SJCRH30 (cell line): ENCODE results near the gene COL25A1. TPM values are rescaled to one million over a fixed set of nuclear protein-coding genes. Genes with fewer than 3 reads are reported as not detected.
A peak's percentile ranks its signal among the peaks of the same experiment; 100 is the strongest.

Experiments
- DNase-seq, 2 experiments: peaks; one replicate each; pipeline ENCODE4 v3.0.0-alpha.2; 2015 to 2020
- H3K27ac ChIP-seq: fragments of 250-450 bp; sonication (Bioruptor Pico); 2 replicates; pipeline ENCODE4 v1.5.1; 2020; ENCODE audit warnings: mild to moderate bottlenecking, moderate library complexity
- H3K27me3 ChIP-seq: fragments of 250-450 bp; sonication (Bioruptor Pico); 2 replicates; pipeline ENCODE4 v1.5.1; 2020; ENCODE audit warnings: mild to moderate bottlenecking, moderate library complexity
- H3K36me3 ChIP-seq: fragments of 250-450 bp; sonication (Bioruptor Pico); 2 replicates; pipeline ENCODE4 v1.5.1; 2020; ENCODE audit warnings: mild to moderate bottlenecking, moderate library complexity
- H3K4me1 ChIP-seq: fragments of 250-450 bp; sonication (Bioruptor Pico); 2 replicates; pipeline ENCODE4 v1.5.1; 2020; ENCODE audit warnings: mild to moderate bottlenecking, moderate library complexity
- H3K4me3 ChIP-seq: fragments of 250-450 bp; sonication (Bioruptor Pico); 2 replicates; pipeline ENCODE4 v1.5.1; 2020; ENCODE audit warnings: mild to moderate bottlenecking, moderate library complexity
- H3K9me3 ChIP-seq: fragments of 250-450 bp; sonication (Bioruptor Pico); replicated peaks from 2 replicates; pipeline ENCODE4 v1.5.1; 2020; ENCODE audit warnings: mild to moderate bottlenecking, moderate library complexity
- total RNA-seq: library from RNA; depleted of rRNA; stranded (reverse); fragments of >200 nt; shearing (Covaris generic); gene quantifications from 2 replicates; pipeline ENCODE4 v1.2.3, GENCODE V29; 2014

The COL25A1 gene
- total RNA-seq, 1 experiment from 2014 or later = 13.2 TPM

GRCh38 chr4:109214622-109215301 is 87.7 kb downstream of the COL25A1 start:
- Histone ChIP-seq H3K27ac (no peak overlapping the region), H3K27me3 (no peaks in the 10 kb centered on the region)
- no peak for DNase-seq

GRCh38 chr4:109213056-109213455 is 89.4 kb downstream of the COL25A1 start:
- no peak overlapping the region for H3K4me3 ChIP-seq
- peaks cover 23% of the 10 kb centered on the region for H3K4me1 ChIP-seq
- no peaks in the 10 kb centered on the region for H3K36me3 ChIP-seq
- H3K27ac ChIP-seq = no peak overlapping the region
- no peaks in the 10 kb centered on the region for H3K9me3 ChIP-seq
- no peak for DNase-seq
- no peaks in the 10 kb centered on the region for H3K27me3 ChIP-seq

More at GRCh38 chr4:109214622-109215301, 87.7 kb downstream of the COL25A1 start:
- H3K4me1 ChIP-seq = peaks cover 17% of the 10 kb centered on the region
- H3K36me3 ChIP-seq = no peaks in the 10 kb centered on the region
- no peaks in the 10 kb centered on the region for H3K9me3 ChIP-seq
- no peak overlapping the region for H3K4me3 ChIP-seq

GRCh38 chr4:109211671-109212070 is 90.8 kb downstream of the COL25A1 start:
- peak; percentile 13 to 32 for DNase-seq
- H3K27me3 ChIP-seq = no peaks in the 10 kb centered on the region

GRCh38 chr4:109209647-109210046 is 92.8 kb downstream of the COL25A1 start:
- Histone ChIP-seq H3K9me3 (no peaks in the 10 kb centered on the region), H3K27ac (no peak overlapping the region), H3K36me3 (no peaks in the 10 kb centered on the region), H3K27me3 (no peaks in the 10 kb centered on the region), H3K4me1 (peaks cover 41% of the 10 kb centered on the region), H3K4me3 (no peak overlapping the region)
- peak; percentile 11 to 53 for DNase-seq

More at GRCh38 chr4:109211671-109212070, 90.8 kb downstream of the COL25A1 start:
- H3K4me1 ChIP-seq = peaks cover 28% of the 10 kb centered on the region
- H3K27ac ChIP-seq = no peak overlapping the region
- no peaks in the 10 kb centered on the region for H3K36me3 ChIP-seq
- no peak overlapping the region for H3K4me3 ChIP-seq
- no peaks in the 10 kb centered on the region for H3K9me3 ChIP-seq

GRCh38 chr4:109207898-109208297 is 94.6 kb downstream of the COL25A1 start:
- Histone ChIP-seq H3K36me3 (no peaks in the 10 kb centered on the region), H3K4me3 (no peak overlapping the region), H3K27me3 (no peaks in the 10 kb centered on the region), H3K4me1 (peaks cover 41% of the 10 kb centered on the region), H3K9me3 (no peaks in the 10 kb centered on the region), H3K27ac (no peak overlapping the region)
- no peak for DNase-seq

GRCh38 chr4:109207061-109207460 is 95.4 kb downstream of the COL25A1 start:
- DNase-seq = peak; percentile 91 to 97
- peak overlapping the region; percentile 31 for H3K4me3 ChIP-seq
- H3K9me3 ChIP-seq = no peaks in the 10 kb centered on the region
- H3K36me3 ChIP-seq = no peaks in the 10 kb centered on the region
- H3K27ac ChIP-seq = peak overlapping the region; percentile 91
- H3K4me1 ChIP-seq = peaks cover 38% of the 10 kb centered on the region
- H3K27me3 ChIP-seq = no peaks in the 10 kb centered on the region

- peak overlapping the region; percentile 31 for H3K4me3 ChIP-seq
- peak overlapping the region; percentile 91 for H3K27ac ChIP-seq
- H3K4me1 ChIP-seq = peaks cover 34% of the 10 kb centered on the region
- H3K36me3 ChIP-seq = no peaks in the 10 kb centered on the region
- no peaks in the 10 kb centered on the region for H3K27me3 ChIP-seq
- peak; percentile 49 to 71 for DNase-seq
- no peaks in the 10 kb centered on the region for H3K9me3 ChIP-seq
Measured at GRCh38 chr4:109206620-109207019, 95.8 kb downstream of the COL25A1 start.

- H3K4me1 ChIP-seq = peaks cover 31% of the 10 kb centered on the region
- H3K36me3 ChIP-seq = no peaks in the 10 kb centered on the region
- no peak overlapping the region for H3K27ac ChIP-seq
- DNase-seq = no peak
- no peaks in the 10 kb centered on the region for H3K9me3 ChIP-seq
- no peak overlapping the region for H3K4me3 ChIP-seq
- H3K27me3 ChIP-seq = no peaks in the 10 kb centered on the region
Measured at GRCh38 chr4:109205186-109205585, 97.3 kb downstream of the COL25A1 start.

GRCh38 chr4:109199585-109199984 is 102.9 kb downstream of the COL25A1 start:
- no peaks in the 10 kb centered on the region for H3K27me3 ChIP-seq
- H3K4me3 ChIP-seq = no peak overlapping the region
- H3K9me3 ChIP-seq = no peaks in the 10 kb centered on the region
- H3K27ac ChIP-seq = no peak overlapping the region
- no peaks in the 10 kb centered on the region; the same call in 1 of the 2 replicates for H3K4me1 ChIP-seq
- no peaks in the 10 kb centered on the region for H3K36me3 ChIP-seq
- no peak for DNase-seq

GRCh38 chr4:109195646-109196045 is 106.8 kb downstream of the COL25A1 start:
- DNase-seq = no peak
- Histone ChIP-seq H3K4me1 (peaks cover 14% of the 10 kb centered on the region), H3K9me3 (no peaks in the 10 kb centered on the region), H3K36me3 (no peaks in the 10 kb centered on the region), H3K27ac (no peak overlapping the region), H3K4me3 (no peak overlapping the region), H3K27me3 (no peaks in the 10 kb centered on the region)

- DNase-seq = peak; percentile 86 to 91
- H3K4me1 ChIP-seq = peaks cover 21% of the 10 kb centered on the region
- peak overlapping the region; percentile 6 for H3K4me3 ChIP-seq
- no peaks in the 10 kb centered on the region for H3K9me3 ChIP-seq
- peak overlapping the region; percentile 58 for H3K27ac ChIP-seq
- no peaks in the 10 kb centered on the region for H3K36me3 ChIP-seq
- no peaks in the 10 kb centered on the region for H3K27me3 ChIP-seq
Measured at GRCh38 chr4:109191216-109191615, 111.2 kb downstream of the COL25A1 start.

GRCh38 chr4:109186458-109186945 is 116.0 kb downstream of the COL25A1 start:
- H3K27ac ChIP-seq = no peak overlapping the region

GRCh38 chr4:109185951-109186350 is 116.5 kb downstream of the COL25A1 start:
- no peak overlapping the region for H3K4me3 ChIP-seq
- H3K4me1 ChIP-seq = peaks cover 10% of the 10 kb centered on the region
- no peak overlapping the region for H3K27ac ChIP-seq
- H3K9me3 ChIP-seq = no peaks in the 10 kb centered on the region
- no peaks in the 10 kb centered on the region for H3K27me3 ChIP-seq
- H3K36me3 ChIP-seq = no peaks in the 10 kb centered on the region
- no peak for DNase-seq

More at GRCh38 chr4:109186458-109186945, 116.0 kb downstream of the COL25A1 start:
- peaks cover 15% of the 10 kb centered on the region for H3K4me1 ChIP-seq
- no peaks in the 10 kb centered on the region for H3K27me3 ChIP-seq
- DNase-seq = no peak
- no peaks in the 10 kb centered on the region for H3K9me3 ChIP-seq
- H3K4me3 ChIP-seq = no peak overlapping the region
- H3K36me3 ChIP-seq = no peaks in the 10 kb centered on the region

- peaks cover 6% of the 10 kb centered on the region for H3K4me1 ChIP-seq
Measured at GRCh38 chr4:109185548-109185947, 116.9 kb downstream of the COL25A1 start.

GRCh38 chr4:109184491-109184961 is 117.9 kb downstream of the COL25A1 start:
- no peaks in the 10 kb centered on the region for H3K27me3 ChIP-seq
- no peaks in the 10 kb centered on the region for H3K9me3 ChIP-seq
- DNase-seq = no peak
- no peaks in the 10 kb centered on the region for H3K36me3 ChIP-seq
- no peak overlapping the region for H3K27ac ChIP-seq
- H3K4me3 ChIP-seq = no peak overlapping the region
- peaks cover under 1% of the 10 kb centered on the region; the same call in 1 of the 2 replicates for H3K4me1 ChIP-seq

More at GRCh38 chr4:109185548-109185947, 116.9 kb downstream of the COL25A1 start:
- H3K9me3 ChIP-seq = no peaks in the 10 kb centered on the region
- DNase-seq = no peak
- no peaks in the 10 kb centered on the region for H3K27me3 ChIP-seq
- no peak overlapping the region for H3K4me3 ChIP-seq
- H3K27ac ChIP-seq = no peak overlapping the region
- no peaks in the 10 kb centered on the region for H3K36me3 ChIP-seq
